HG03139 (cell line): ENCODE results near the gene BMP8A.
"Not testable (repeated sequence)": the region's sequence is repeated elsewhere in the genome, so short reads cannot be mapped to it uniquely, and the experiment has no call there.

Experiments
- ATAC-seq: cut with Tn5 transposase; IDR thresholded peaks from one replicate; pipeline ENCODE4 v1.9.1; 2021; ENCODE audit not compliant: unreplicated experiment

The BMP8A gene, protein sequence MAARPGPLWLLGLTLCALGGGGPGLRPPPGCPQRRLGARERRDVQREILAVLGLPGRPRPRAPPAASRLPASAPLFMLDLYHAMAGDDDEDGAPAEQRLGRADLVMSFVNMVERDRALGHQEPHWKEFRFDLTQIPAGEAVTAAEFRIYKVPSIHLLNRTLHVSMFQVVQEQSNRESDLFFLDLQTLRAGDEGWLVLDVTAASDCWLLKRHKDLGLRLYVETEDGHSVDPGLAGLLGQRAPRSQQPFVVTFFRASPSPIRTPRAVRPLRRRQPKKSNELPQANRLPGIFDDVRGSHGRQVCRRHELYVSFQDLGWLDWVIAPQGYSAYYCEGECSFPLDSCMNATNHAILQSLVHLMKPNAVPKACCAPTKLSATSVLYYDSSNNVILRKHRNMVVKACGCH

GRCh38 chr1:39491146-39491921 is at the start of gene BMP8A:
Gene BMP8A (plus strand): TSS chr1:39491636. CDS start chr1:39491992, 356 bp downstream.
- ATAC-seq = peak; percentile 62

DNA sequence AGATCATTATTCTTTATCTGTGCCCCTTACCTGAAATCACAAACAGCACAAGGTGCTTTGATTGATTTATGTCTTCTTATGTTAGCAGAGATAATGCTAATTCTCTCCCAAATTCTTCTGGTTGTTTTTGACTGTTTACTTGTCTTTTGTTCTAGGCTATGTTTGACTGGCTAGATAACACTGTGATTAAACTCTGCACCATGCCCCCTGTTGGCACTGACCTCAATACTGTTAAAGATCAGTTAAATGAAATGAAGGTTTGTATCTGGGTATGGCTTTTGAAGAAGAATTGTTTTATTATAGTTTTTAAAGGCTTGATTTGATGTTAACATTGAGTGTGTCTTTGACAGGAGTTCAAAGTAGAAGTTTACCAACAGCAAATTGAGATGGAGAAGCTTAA is 49.6 kb upstream of the BMP8A start:
- no peak for ATAC-seq

DNA sequence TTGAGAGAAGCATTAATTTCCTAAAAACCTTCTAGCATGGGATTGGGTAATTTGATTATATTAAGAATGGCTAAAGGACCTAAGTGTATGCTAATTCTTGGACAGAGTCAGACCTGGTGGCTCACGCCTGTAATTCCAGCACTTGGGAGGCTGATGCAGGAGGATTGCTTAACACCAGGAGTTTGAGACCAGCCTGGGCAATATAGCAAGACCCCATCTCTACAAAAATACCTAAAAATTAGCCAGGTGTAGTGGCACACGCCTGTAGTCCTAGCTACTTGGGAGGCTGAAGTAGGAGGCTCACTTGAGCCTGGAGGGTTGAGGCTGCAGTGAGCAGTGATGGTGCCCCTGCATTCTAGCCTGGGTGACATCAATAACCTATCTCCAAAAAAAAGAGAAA is 45.9 kb upstream of the BMP8A start:
- no peak for ATAC-seq

- no peak for ATAC-seq
These were observed 44.4 kb upstream of the BMP8A start for GRCh38 chr1:39446986-39447567.

- ATAC-seq = not testable (repeated sequence)
These were observed 41.4 kb upstream of the BMP8A start for GRCh38 chr1:39450041-39450440.

DNA sequence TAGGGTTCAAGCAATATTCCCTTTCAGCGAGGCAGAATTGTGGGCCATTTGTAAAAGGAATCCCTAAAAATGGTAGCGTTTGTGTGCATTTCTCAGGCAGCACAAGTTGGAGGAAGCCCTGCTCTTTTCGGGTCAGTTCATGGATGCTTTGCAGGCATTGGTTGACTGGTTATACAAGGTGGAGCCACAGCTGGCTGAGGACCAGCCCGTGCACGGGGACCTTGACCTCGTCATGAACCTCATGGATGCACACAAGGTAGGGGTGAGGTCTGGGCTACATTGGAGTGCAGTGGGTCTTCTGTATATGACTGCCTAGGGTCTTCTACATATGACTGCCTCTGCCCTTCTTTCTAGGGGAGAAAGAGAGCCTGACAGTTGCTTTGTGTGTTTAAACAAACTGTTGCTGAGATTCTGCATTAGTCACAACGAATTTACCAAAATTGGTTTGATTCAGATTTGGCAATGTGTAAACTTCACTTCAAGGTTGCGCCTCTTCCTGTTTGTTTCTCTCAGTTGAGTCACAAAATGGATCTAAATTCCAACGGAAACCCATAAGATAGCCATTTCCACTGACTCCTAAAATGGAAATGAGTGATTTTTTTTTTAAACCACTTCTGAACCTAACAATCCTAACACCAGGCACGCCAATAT is 40.4 kb upstream of the BMP8A start:
- no peak for ATAC-seq

DNA sequence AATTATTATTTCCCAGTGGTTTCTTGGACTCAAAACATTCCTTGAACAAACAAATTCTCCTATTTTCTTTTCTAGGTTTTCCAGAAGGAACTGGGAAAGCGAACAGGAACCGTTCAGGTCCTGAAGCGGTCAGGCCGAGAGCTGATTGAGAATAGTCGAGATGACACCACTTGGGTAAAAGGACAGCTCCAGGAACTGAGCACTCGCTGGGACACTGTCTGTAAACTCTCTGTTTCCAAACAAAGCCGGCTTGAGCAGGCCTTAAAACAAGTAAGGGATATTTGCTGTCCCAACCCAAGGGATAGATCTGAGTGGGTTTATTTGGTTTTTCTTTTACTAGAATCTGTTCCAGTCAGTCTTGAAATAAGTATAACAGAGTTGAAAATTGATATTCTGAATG is 39.4 kb upstream of the BMP8A start:
- no peak for ATAC-seq

GRCh38 chr1:39452540-39452939 is 38.9 kb upstream of the BMP8A start:
- no peak for ATAC-seq

GRCh38 chr1:39453603-39454002 is 37.8 kb upstream of the BMP8A start:
- ATAC-seq = no peak

DNA sequence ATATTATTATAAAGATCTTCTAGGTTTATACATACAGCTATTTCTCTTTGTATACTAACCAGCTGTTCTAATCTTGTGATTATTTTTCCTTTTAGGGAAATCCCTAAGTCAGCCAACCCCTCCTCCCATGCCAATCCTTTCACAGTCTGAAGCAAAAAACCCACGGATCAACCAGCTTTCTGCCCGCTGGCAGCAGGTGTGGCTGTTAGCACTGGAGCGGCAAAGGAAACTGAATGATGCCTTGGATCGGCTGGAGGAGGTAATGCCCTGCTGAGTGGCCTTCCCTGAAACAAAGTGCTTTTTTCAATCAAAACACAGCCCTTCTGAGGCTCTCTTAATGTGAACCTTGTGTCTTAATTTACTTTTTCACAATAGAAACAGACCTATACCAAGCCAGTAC is 32.4 kb upstream of the BMP8A start:
- ATAC-seq = no peak

DNA sequence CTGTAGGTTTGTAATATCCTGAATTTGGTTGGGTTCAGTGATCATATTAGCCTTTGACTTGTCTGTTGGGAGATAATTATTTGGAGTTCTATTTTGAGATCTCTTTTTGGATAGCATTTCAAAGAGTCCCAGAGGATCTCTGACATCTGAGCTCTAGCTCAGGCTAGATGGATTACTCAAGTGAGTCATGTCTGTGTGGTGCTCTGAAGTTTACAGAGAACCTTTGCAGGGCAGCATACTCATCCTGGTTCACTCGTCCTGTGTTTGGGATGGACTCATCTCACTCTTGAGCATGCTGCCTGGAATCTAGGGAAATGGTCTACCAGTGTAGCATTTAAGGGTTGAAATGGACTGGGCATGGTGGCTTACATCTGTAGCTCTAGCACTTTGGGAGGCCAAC is 29.4 kb upstream of the BMP8A start:
- no peak for ATAC-seq

DNA sequence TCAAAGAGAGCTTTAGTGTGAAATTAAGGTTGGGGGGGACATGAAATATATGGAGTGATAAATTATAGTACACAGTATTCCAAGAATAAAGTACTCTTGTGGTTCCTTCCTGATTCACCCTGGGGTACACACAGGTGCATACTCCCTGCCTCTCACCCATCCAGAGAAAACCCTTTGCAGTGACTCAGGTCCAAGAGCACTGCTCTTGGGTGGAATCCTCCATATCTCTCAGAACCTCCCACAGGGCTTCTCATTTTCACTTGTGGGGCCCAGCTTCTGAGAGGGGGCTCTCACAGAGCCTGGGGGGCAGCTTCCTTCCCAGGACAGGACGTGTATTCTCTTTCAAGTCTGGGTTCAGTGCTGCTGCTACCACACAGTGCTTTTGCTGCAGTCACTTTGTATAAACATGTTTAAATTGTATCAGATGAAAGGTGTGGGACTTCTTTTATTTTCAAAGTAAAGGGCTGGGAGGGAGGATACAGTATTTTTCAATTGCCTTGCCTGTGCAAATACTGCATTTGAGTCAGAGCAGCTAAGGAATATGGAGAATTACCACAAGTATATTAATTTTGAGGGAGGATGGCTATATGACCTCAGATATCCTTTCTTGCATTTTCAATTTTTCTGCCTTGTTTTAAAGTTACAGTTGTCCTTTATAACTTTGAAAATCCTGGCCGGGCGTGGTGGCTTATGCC is 24.9 kb upstream of the BMP8A start:
- ATAC-seq = no peak

DNA sequence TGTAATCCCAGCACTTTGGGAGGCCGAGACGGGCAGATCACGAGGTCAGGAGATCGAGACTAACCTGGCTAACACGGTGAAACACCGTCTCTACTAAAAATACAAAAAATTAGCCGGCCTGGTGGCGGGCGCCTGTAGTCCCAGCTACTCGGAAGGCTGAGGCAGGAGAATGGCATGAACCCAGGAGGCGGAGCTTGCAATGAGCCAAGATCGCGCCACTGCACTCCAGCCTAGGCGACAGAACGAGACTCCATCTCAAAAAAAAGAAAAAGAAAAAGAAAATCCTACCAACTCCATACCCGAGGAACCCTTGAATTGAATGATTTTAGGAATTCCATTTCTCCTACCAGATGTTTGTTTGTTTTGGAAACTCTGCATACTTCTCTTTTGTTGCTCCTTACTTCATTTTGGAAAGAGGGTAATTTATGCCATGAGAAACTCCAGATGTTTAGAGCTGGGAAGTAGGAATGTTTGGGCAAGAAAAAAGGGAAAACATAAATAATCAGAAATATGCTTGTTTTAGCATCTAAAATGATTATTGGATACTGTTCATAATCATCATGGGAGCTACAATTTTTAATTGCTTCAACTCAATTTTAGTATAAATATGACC is 24.2 kb upstream of the BMP8A start:
- ATAC-seq = not testable (repeated sequence)

GRCh38 chr1:39469150-39469549 is 22.3 kb upstream of the BMP8A start:
- ATAC-seq = no peak

- no peak for ATAC-seq
These were observed 21.4 kb upstream of the BMP8A start for GRCh38 chr1:39470040-39470439.

DNA sequence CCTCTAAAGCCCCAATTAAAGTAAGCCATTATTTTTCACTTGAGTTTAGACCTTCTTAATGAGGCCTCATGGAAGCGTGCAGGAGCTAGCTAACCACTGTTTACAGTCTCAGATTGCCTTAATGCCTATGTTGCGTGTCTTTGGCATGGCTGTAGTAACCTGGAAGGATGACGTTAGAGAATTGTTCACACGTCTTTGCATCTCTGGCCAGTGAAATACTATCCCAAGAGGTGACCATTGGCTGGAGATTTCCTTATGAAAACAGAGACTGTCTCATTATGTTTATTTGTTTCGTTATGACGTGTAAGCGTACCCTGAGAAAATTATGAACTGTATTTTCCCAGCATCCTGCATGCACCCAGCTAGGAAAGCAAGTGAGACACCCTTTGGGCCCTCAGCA is 18.6 kb upstream of the BMP8A start:
- no peak for ATAC-seq

DNA sequence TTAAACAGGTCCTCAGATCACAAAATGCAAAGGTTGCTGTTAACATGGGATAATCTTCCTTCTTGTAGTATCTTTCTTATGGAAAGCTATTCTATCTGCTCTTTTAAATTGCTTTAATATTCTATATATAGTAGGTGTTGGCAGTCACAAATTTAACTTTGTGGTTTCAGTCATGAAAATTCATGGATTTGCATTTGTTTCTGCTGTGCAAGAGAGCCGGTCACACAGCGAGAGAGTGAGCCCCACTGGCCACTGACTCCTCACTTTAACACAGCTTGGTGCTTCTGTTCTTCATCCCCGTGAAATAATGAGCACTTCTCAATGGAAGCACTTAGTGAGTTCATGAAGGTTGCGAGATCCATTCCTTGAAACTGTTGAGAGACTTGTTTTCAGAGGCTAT is 18.1 kb upstream of the BMP8A start:
- no peak for ATAC-seq

DNA sequence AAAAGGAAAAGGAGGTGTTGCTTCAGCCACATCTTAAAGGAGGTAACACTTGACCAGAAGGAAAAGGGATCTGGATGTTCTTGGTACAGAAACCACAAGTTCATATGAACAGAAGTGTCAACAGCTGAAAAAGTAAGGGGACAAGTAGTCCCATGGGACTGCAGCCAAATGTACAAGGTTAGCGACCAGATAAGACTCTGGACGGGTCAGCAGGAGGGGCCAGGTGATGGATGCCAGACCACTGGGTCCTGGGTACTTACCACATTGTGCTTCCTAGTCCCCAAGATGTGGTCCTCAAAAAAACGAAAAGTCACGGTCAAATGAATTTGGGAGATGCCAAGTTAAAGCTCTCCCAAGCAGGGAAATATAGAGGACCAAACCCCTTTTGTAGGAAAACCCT is 16.6 kb upstream of the BMP8A start:
- no peak for ATAC-seq

- ATAC-seq = not testable (repeated sequence)
These were observed 15.9 kb upstream of the BMP8A start for GRCh38 chr1:39475551-39475950.

- no peak for ATAC-seq
These were observed 13.1 kb upstream of the BMP8A start for GRCh38 chr1:39478126-39478915.
